HCT116 (cell line): Measurements from ENCODE around the gene NOS3. TPM values are rescaled to one million over a fixed set of nuclear protein-coding genes. Genes with fewer than 3 reads are reported as not detected.

ENCODE experiments used
- ATAC-seq: fragments of 200-7000 bp; cut with Tn5 transposase; 2 replicates; pipeline ENCODE4 v1.9.1; 2020; ENCODE audit warnings: mild to moderate bottlenecking, moderate library complexity
- BruUV-seq: library from RNA; stranded (reverse); fragments of 400-500 nt; replicated peaks from 2 replicates; lab custom pipeline; 2021; lab: Mats Ljungman, UMichigan
- CTCF ChIA-PET: fragments of 300-600 bp; sonication (Branson Sonifier 250); formaldehyde crosslinking; loops from one replicate; lab custom pipeline; 2021; ENCODE audit warnings: antibody characterized with exemption; lab: Charles Lee
- POLR2A ChIA-PET: fragments of 300-600, 350-600 bp; sonication (Branson Sonifier 250); formaldehyde crosslinking; loops from one replicate; lab custom pipeline; 2021; ENCODE audit warnings: antibody characterized with exemption; lab: Charles Lee
- RAD21 ChIA-PET, 2 experiments: fragments of 300-600 bp; sonication (Branson Sonifier 250); formaldehyde crosslinking; loops; one replicate each; lab custom pipeline; 2023; ENCODE audit warnings: low total read pairs in 2 of 2; ENCODE audit not compliant: uncharacterized antibody in 2 of 2, unreplicated experiment in 2 of 2, low non-redundant PET in 1 of 2; lab: Charles Lee
- DNase-seq: peaks from one replicate; pipeline ENCODE4 v3.0.0-alpha.2; 2010; ENCODE audit warnings: low read depth, low spot score
- H2AFZ ChIP-seq: fragments of 200-600 bp; shearing (Covaris generic), sonication (generic); 2 replicates; pipeline ENCODE4 v1.6.1; 2017; ENCODE audit warnings: low read depth, mixed run types, mixed read lengths, antibody characterized with exemption, low read length; ENCODE audit not compliant: poor library complexity, severe bottlenecking
- H3K27ac ChIP-seq: 2 replicates; pipeline ENCODE4 v1.5.1; 2012; ENCODE audit warnings: low read depth, low read length
- H3K27me3 ChIP-seq: fragments of 200-600 bp; sonication (generic); 2 replicates; pipeline ENCODE4 v1.6.1; 2016; ENCODE audit warnings: mixed run types, low read length, mixed read lengths; ENCODE audit not compliant: insufficient read depth
- H3K36me3 ChIP-seq, 2 experiments: fragments of 200-500 bp in 1 of 2; fragments of 200-600 bp in 1 of 2; sonication (Bioruptor generic) in 1 of 2; sonication (generic) in 1 of 2; 2 replicates each; pipeline versions ENCODE4 v1.5.1 to v1.6.1; 2014 to 2016; ENCODE audit warnings: low read length in 2 of 2, inconsistent platforms in 1 of 2, mixed read lengths in 1 of 2, mixed run types in 1 of 2; ENCODE audit not compliant: insufficient read depth in 2 of 2, control insufficient read depth in 1 of 2
- H3K4me1 ChIP-seq, 2 experiments: fragments of 200-600 bp in 1 of 2; sonication (generic) in 1 of 2; 2 replicates each; pipeline versions ENCODE4 v1.5.1 to v1.6.1; 2012 to 2017; ENCODE audit warnings: low read length in 2 of 2, inconsistent platforms in 1 of 2, mild to moderate bottlenecking in 1 of 2, mixed read lengths in 1 of 2, mixed run types in 1 of 2, moderate library complexity in 1 of 2; ENCODE audit not compliant: insufficient read depth in 2 of 2, control insufficient read depth in 1 of 2
- H3K4me2 ChIP-seq: fragments of 200-600 bp; sonication (generic); 2 replicates; pipeline ENCODE4 v1.6.1; 2017; ENCODE audit warnings: mixed run types, low read length, mixed read lengths
- H3K4me3 ChIP-seq, 2 experiments: fragments of 200-600 bp in 1 of 2; sonication (generic) in 1 of 2; replicated peaks in 1 of 2; 2 replicates each; pipeline ENCODE4 v1.5.1; 2011 to 2016; ENCODE audit warnings: low read length in 2 of 2, control low read depth in 1 of 2, low read depth in 1 of 2, mild to moderate bottlenecking in 1 of 2, mixed read lengths in 1 of 2, mixed run types in 1 of 2
- H3K79me2 ChIP-seq: fragments of 200-600 bp; sonication (generic); 2 replicates; pipeline ENCODE4 v1.6.1; 2017; ENCODE audit warnings: mild to moderate bottlenecking, mixed run types, low read length, moderate library complexity, mixed read lengths; ENCODE audit not compliant: insufficient read depth
- H3K9ac ChIP-seq: fragments of 200-600 bp; sonication (generic); 2 replicates; pipeline ENCODE4 v1.6.1; 2016; ENCODE audit warnings: low read length, mixed read lengths
- H3K9me2 ChIP-seq: fragments of 200-600 bp; sonication (generic), shearing (Covaris generic); 2 replicates; pipeline ENCODE4 v1.6.1; 2017; ENCODE audit warnings: mixed run types, mild to moderate bottlenecking, moderate library complexity; ENCODE audit not compliant: insufficient read depth
- H3K9me3 ChIP-seq, 2 experiments: fragments of 200-500 bp in 1 of 2; fragments of 200-600 bp in 1 of 2; sonication (Bioruptor generic) in 1 of 2; sonication (generic) in 1 of 2; 2 replicates each; pipeline ENCODE4 v1.6.1; 2014 to 2017; ENCODE audit warnings: low read length in 2 of 2, mixed read lengths in 2 of 2, inconsistent platforms in 1 of 2, low read depth in 1 of 2, mild to moderate bottlenecking in 1 of 2, mixed run types in 1 of 2, moderate library complexity in 1 of 2; ENCODE audit not compliant: control insufficient read depth in 1 of 2, insufficient read depth in 1 of 2
- H4K20me1 ChIP-seq: fragments of 200-600 bp; sonication (generic), shearing (Covaris generic); 2 replicates; pipeline ENCODE4 v1.6.1; 2017; ENCODE audit warnings: mixed run types, mild to moderate bottlenecking, moderate library complexity; ENCODE audit not compliant: insufficient read depth
- CBX3 ChIP-seq: IDR thresholded peaks from 2 replicates; pipeline ENCODE4 v1.6.1; 2012; ENCODE audit warnings: low read depth
- CEBPB ChIP-seq: IDR thresholded peaks from 2 replicates; pipeline ENCODE4 v1.6.1; 2012; ENCODE audit warnings: low read depth
- EGR1 ChIP-seq: IDR thresholded peaks from 2 replicates; pipeline ENCODE4 v1.6.1; 2012; ENCODE audit warnings: low read depth
- EZH2 ChIP-seq: fragments of 200-600 bp; sonication (generic); IDR thresholded peaks from 2 replicates; pipeline ENCODE4 v1.6.1; 2017; ENCODE audit warnings: antibody characterized with exemption, mixed run types
- EZH2phosphoT487 ChIP-seq: fragments of 200-600 bp; IDR thresholded peaks from 2 replicates; pipeline ENCODE4 v1.6.1; 2018; ENCODE audit warnings: antibody characterized with exemption, borderline replicate concordance
- FOSL1 ChIP-seq: IDR thresholded peaks from 2 replicates; pipeline ENCODE4 v1.6.1; 2012; ENCODE audit warnings: low read depth
- JUND ChIP-seq: IDR thresholded peaks from 2 replicates; pipeline ENCODE4 v1.6.1; 2012
- RAD21 ChIP-seq: IDR thresholded peaks from 2 replicates; pipeline ENCODE4 v1.6.1; 2012; ENCODE audit warnings: low read depth, mild to moderate bottlenecking
- SIN3A ChIP-seq: IDR thresholded peaks from 2 replicates; pipeline ENCODE4 v1.6.1; 2012; ENCODE audit warnings: low read depth
- SP1 ChIP-seq: IDR thresholded peaks from 2 replicates; pipeline ENCODE4 v1.6.1; 2012; ENCODE audit warnings: low read depth
- SRF ChIP-seq: IDR thresholded peaks from 2 replicates; pipeline ENCODE4 v1.6.1; 2012; ENCODE audit warnings: low read depth
- TCF7L2 ChIP-seq: IDR thresholded peaks from 2 replicates; pipeline ENCODE4 v1.7.0; 2011; ENCODE audit warnings: borderline replicate concordance, inconsistent platforms; ENCODE audit not compliant: insufficient read depth, insufficient read length; ENCODE audit errors: extremely low read depth
- YY1 ChIP-seq: IDR thresholded peaks from 2 replicates; pipeline ENCODE4 v1.6.1; 2011; ENCODE audit warnings: low read length, low read depth, moderate library complexity, mild to moderate bottlenecking; ENCODE audit not compliant: insufficient replicate concordance; ENCODE audit errors: extremely low read depth
- ZBTB33 ChIP-seq: IDR thresholded peaks from 2 replicates; pipeline ENCODE4 v1.6.1; 2011; ENCODE audit warnings: mild to moderate bottlenecking, low read length, moderate library complexity; ENCODE audit not compliant: insufficient replicate concordance; ENCODE audit errors: extremely low read depth
- ZFX ChIP-seq: fragments of 450-650 bp; IDR thresholded peaks from 2 replicates; pipeline ENCODE4 v1.6.1; 2017
- ZNF274 ChIP-seq: fragments of 200-500 bp; sonication (Bioruptor generic); IDR thresholded peaks from 2 replicates; pipeline ENCODE4 v1.6.1; 2014; ENCODE audit warnings: mild to moderate bottlenecking, low read depth, low read length, inconsistent platforms
- intact Hi-C: fragments of 100-400 bp; cut with micrococcal nuclease; formaldehyde crosslinking; loops from 2 replicates; pipeline ENCODE4 v1.10.0; 2022
- total RNA-seq: library from RNA; stranded (reverse); gene quantifications from one replicate; pipeline ENCODE4 v1.2.1, GENCODE V29; 2021; ENCODE audit not compliant: unreplicated experiment
- TF ChIP-seq, protein P1 (sequence below), 3 experiments: fragments of 200-600 bp in 1 of 3; sonication (generic) in 1 of 3; IDR thresholded peaks in 2 of 3; conservative IDR thresholded peaks in 1 of 3; 2 replicates each; pipeline ENCODE4 v1.5.1; 2012 to 2017; ENCODE audit warnings: low read depth in 2 of 3, low read length in 2 of 3, antibody characterized with exemption in 1 of 3, borderline replicate concordance in 1 of 3, control low read depth in 1 of 3, mild to moderate bottlenecking in 1 of 3, mixed read lengths in 1 of 3, mixed run types in 1 of 3, moderate library complexity in 1 of 3; ENCODE audit not compliant: insufficient read depth in 1 of 3
- TF ChIP-seq, protein P2 (sequence below): IDR thresholded peaks from 2 replicates; pipeline ENCODE4 v1.6.1; 2012

The NOS3 gene
- total RNA-seq, 1 experiment from 2014 or later = 35.8 TPM

DNA sequence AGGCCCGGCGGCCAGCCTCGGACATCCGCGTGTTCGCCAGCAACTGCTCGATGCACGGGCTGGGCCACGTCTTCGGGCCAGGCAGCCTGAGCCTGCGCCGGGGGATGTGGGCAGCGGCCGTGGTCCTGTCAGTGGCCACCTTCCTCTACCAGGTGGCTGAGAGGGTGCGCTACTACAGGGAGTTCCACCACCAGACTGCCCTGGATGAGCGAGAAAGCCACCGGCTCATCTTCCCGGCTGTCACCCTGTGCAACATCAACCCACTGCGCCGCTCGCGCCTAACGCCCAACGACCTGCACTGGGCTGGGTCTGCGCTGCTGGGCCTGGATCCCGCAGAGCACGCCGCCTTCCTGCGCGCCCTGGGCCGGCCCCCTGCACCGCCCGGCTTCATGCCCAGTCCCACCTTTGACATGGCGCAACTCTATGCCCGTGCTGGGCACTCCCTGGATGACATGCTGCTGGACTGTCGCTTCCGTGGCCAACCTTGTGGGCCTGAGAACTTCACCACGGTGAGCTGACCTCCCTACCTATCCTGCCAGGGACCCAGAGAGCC is 58.2 kb downstream of the NOS3 start:
- Histone ChIP-seq H3K4me2 (no peak overlapping the region), H3K9ac (no peak overlapping the region), H3K9me2 (no peaks in the 10 kb centered on the region), H3K36me3 (no peaks in the 10 kb centered on the region), H4K20me1 (no peaks in the 10 kb centered on the region), H3K27me3 (no peaks in the 10 kb centered on the region), H2AFZ (no peak overlapping the region), H3K4me1 (no peaks in the 10 kb centered on the region), H3K79me2 (no peaks in the 10 kb centered on the region), H3K9me3 (no peaks in the 10 kb centered on the region), H3K4me3 (no peak overlapping the region), H3K27ac (no peak overlapping the region)
- BruUV-seq = no TSS peak
- RAD21 ChIA-PET = no interaction called here
- POLR2A ChIA-PET = no interaction called here
- CTCF ChIA-PET = no interaction called here
- ATAC-seq = no peak
- no peak for DNase-seq
- intact Hi-C loops = no loop called here
- TF ChIP-seq, protein P1, sequence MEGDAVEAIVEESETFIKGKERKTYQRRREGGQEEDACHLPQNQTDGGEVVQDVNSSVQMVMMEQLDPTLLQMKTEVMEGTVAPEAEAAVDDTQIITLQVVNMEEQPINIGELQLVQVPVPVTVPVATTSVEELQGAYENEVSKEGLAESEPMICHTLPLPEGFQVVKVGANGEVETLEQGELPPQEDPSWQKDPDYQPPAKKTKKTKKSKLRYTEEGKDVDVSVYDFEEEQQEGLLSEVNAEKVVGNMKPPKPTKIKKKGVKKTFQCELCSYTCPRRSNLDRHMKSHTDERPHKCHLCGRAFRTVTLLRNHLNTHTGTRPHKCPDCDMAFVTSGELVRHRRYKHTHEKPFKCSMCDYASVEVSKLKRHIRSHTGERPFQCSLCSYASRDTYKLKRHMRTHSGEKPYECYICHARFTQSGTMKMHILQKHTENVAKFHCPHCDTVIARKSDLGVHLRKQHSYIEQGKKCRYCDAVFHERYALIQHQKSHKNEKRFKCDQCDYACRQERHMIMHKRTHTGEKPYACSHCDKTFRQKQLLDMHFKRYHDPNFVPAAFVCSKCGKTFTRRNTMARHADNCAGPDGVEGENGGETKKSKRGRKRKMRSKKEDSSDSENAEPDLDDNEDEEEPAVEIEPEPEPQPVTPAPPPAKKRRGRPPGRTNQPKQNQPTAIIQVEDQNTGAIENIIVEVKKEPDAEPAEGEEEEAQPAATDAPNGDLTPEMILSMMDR (IDR thresholded peaks at IDR 0.05 in 2 of 3, conservative IDR thresholded peaks at IDR 0.05 in 1 of 3; ENCODE audit: borderline replicate concordance in 1 of 3, insufficient read depth in 1 of 3, low read depth in 2 of 3, low read length in 2 of 3) = no peak
- no peak for TF ChIP-seq EGR1
- TF ChIP-seq FOSL1 = no peak
- TF ChIP-seq RAD21 = no peak
- TF ChIP-seq ZFX = no peak
- TF ChIP-seq TCF7L2 = no peak
- TF ChIP-seq SRF = no peak

GRCh38 chr7:151051108-151051507 is 60.3 kb downstream of the NOS3 start:
- RAD21 ChIA-PET = no interaction called here
- intact Hi-C loops = no loop called here
- POLR2A ChIA-PET = interaction anchor here (0.7 kb wide), 1 partner anchor 20 kb away, joined by 3 read pairs; no protein-coding TSS in a partner anchor
- H3K9me2 ChIP-seq = no peaks in the 10 kb centered on the region
- H3K27ac ChIP-seq = no peak overlapping the region
- no peak overlapping the region for H2AFZ ChIP-seq
- no peak for TF ChIP-seq SIN3A
- no peak for TF ChIP-seq CBX3
- no peak for TF ChIP-seq ZFX
- TF ChIP-seq SRF = no peak
- no peak for TF ChIP-seq TCF7L2
- TF ChIP-seq EZH2phosphoT487 = no peak
- TF ChIP-seq EGR1 = no peak
- TF ChIP-seq YY1 = no peak
- no peak for TF ChIP-seq CEBPB
- TF ChIP-seq SP1 = no peak
- TF ChIP-seq RAD21 = no peak
- no peak for TF ChIP-seq ZNF274
- no peak for TF ChIP-seq JUND
- no peak for TF ChIP-seq EZH2
- TF ChIP-seq ZBTB33 = no peak
- TF ChIP-seq, protein P2, sequence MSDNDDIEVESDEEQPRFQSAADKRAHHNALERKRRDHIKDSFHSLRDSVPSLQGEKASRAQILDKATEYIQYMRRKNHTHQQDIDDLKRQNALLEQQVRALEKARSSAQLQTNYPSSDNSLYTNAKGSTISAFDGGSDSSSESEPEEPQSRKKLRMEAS = no peak
- no peak overlapping the region for H3K9ac ChIP-seq
- CTCF ChIA-PET = no interaction called here
- no peak for ATAC-seq
- no peaks in the 10 kb centered on the region for H3K27me3 ChIP-seq
- no peaks in the 10 kb centered on the region for H3K36me3 ChIP-seq
- no TSS peak for BruUV-seq
- no peak for DNase-seq
- H3K4me3 ChIP-seq = no peak overlapping the region
- no peaks in the 10 kb centered on the region for H4K20me1 ChIP-seq
- no peaks in the 10 kb centered on the region for H3K4me1 ChIP-seq
- H3K4me2 ChIP-seq = no peak overlapping the region
- no peaks in the 10 kb centered on the region for H3K9me3 ChIP-seq
- H3K79me2 ChIP-seq = no peaks in the 10 kb centered on the region
